ENCODE results near the gene ZDHHC18.

- TF ChIP-seq POLR2A (IDR thresholded peaks at IDR 0.05): no peak
- TF ChIP-seq, protein P1, sequence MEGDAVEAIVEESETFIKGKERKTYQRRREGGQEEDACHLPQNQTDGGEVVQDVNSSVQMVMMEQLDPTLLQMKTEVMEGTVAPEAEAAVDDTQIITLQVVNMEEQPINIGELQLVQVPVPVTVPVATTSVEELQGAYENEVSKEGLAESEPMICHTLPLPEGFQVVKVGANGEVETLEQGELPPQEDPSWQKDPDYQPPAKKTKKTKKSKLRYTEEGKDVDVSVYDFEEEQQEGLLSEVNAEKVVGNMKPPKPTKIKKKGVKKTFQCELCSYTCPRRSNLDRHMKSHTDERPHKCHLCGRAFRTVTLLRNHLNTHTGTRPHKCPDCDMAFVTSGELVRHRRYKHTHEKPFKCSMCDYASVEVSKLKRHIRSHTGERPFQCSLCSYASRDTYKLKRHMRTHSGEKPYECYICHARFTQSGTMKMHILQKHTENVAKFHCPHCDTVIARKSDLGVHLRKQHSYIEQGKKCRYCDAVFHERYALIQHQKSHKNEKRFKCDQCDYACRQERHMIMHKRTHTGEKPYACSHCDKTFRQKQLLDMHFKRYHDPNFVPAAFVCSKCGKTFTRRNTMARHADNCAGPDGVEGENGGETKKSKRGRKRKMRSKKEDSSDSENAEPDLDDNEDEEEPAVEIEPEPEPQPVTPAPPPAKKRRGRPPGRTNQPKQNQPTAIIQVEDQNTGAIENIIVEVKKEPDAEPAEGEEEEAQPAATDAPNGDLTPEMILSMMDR (IDR thresholded peaks at IDR 0.05): no peak
Observed at GRCh38 chr1:26879793-26880192, 53.3 kb downstream of the ZDHHC18 start.

Data from breast epithelium (tissue), 3 donors.